HG02970 (cell line): Measurements from ENCODE around the gene SMIM10L2A.
"Not testable (repeated sequence)": the region's sequence is repeated elsewhere in the genome, so short reads cannot be mapped to it uniquely, and the experiment has no call there.

Experiments
- ATAC-seq: cut with Tn5 transposase; IDR thresholded peaks from one replicate; pipeline ENCODE4 v1.9.1; 2021; ENCODE audit warnings: mild to moderate bottlenecking, moderate library complexity, moderate number of reproducible peaks; ENCODE audit not compliant: unreplicated experiment, low FRiP score

Gene SMIM10L2A

DNA sequence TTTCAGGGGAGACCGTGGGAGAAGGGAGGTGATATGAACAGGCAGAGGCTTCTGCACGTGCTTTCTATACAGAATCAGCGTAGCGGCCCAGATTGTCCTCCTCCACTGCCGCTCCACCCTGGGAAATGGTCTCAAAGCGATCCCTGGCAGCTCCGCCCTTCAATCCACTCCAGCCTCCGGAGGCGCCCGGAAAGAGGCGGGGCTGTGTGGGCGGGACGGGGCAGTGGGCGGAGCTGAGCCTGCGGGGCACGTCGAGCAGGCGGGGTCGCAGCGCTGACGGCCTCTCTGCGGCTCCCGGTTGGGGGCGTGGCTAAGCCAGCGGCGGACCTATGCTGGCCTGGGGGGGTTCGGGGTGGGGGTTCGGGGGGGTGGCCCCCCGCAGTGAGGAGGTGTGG lies 210 bp upstream of the SMIM10L2A start:
- ATAC-seq, result peak; percentile 74

DNA sequence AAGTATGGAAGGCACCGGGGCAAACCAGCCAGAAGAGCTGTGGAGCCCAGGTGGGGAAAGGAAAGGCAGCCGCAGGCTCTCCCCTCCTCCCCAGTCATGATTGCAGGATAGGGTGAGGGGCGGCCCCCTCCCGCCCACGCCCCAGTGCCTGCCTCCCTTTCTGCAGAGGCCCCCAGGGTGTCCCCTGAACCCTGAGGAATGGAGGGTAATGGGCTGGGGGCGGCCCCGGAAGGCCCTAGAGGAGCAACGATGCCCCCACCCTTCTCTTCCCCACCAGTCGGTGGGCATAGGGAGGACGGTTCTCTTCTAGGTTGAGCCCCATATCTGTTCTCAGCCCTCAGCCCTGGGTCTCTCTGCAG lies 1.0 kb downstream of the SMIM10L2A start:
- ATAC-seq, result not testable (repeated sequence)

DNA sequence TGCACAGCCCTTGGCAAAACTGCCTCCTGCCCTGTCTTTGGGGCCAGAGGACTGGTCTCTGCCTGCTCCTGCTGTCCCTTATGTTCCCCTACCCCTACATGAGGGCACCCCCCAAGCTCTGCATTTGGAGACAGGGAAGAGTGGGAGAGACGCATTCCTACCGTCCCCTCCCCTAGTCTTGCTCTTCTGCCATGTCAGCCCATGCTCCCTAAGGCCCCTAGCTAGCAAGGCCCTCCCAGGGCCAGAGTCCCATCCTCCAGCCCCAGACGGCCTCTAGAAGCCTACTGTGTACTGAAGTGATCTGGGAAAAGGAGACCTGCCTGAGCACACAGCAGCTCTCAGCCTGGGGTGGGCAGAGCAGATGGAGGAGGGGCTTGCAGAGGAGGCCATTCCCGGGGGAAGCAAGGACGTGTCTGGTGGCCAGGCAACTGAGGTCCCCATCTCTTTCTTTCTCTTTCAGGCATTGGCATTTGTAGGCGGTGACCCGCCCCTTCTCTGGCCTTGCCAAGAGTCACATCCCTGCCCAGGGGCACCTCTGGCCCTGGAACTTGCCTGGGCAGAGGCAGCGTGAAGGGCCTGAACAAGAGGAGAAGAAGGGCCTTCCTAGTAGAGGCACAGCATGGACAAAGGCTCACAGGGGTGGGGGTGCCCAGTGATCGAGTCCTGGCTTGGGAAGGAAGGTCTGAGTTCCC lies 1.6 kb downstream of the SMIM10L2A start:
- ATAC-seq, result not testable (repeated sequence)

DNA sequence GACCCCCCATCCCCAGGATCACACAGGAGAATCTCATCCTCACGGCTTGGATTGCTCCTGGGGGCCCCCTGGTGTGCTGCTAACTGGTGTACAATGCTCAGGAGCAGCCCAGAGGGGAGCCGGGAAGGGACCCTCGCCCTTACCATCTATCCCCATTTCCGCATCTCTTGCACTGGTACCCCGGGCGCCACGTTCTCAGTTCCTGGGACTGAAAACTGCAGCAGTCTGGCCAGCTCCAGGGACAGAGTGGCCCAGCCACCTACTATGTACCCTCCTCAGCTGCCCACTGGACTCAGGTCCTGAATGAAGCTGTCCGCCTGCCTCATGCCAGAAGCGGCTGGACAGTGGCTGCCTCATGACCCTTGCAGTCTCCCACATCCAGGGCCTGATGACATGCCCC lies 2.7 kb downstream of the SMIM10L2A start:
- no peak for ATAC-seq

DNA sequence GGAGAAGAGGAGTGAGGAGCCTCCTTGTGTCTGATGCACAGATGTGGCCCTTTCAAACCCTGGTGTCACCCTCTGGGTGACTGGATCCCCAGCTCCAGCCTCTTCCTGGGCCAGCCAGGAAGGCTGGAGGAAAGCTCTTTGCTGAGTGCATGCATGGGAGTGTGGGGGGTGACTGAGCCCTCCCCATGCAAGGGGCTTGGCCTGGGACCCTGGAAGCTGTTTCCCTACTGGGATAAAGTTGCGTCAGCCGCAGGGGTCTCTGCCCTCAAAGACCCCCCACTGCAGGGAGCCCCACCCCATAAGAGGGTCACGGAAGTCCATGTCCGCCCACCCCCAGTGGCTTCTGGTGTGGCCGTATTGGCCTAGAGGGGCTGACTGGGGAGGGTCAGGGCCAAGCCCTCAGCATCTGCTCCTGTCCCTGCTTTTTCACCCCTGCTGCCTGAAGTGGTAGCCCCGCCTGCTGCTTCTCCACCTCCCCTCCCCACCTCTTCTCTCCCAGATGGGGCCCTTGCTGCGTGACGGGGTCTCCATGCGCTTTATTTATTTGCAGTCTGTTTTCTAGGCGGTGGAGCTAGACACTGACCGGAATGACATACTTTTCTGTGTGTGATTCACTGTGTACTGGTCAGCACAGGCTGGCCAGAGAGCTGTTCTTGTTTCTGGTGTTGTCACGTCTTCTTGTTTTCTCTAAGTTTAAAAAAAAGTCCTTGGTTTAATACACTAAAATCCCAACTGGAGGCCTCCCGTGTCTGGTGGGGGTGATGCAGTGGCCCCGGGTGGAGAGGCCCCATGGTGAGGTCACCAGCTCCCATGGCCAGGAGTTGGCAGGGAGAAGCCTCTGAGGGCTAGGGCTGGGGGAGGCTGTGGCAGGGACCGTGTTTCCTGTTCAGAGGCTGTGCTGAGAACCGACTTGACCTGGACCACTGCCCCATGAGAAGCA lies 3.6 kb downstream of the SMIM10L2A start:
- no peak for ATAC-seq

DNA sequence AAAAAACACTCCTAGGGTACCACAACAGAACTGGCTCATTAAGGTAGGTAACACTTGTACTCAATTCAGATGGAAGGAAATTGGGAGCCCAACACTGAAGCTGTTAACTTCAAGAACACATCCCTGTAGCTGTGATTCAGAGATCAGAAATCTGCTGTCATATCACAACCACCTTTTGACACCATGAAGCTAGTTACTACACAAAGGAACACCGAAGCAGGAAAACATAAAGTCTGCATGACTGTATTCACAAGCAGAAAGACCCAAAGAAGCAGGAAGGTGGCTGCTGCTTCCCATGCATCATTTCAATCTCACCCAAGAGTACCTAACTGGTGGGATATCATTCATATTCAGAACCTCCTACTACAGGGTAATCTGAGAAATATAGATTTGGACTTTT lies 7.7 kb downstream of the SMIM10L2A start:
- no peak for ATAC-seq

DNA sequence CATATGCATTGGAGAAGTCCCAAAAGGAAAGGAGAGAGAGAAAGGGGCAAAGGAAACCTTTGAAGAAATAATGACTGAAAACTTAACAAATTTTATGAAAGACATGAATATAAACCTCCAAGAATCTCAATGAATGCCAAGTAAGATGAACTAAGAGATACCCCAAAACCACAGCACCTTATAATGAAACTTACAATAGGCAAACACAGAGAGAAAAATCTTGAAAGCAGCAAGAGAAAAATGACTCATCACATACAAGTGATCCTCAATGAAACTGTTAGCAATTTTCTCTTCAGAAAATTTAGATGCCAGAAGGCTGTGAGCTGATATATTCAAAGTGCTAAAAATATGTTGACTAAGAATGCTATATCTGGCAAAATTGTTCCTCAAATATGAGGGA lies 10.1 kb downstream of the SMIM10L2A start:
- ATAC-seq, result no peak

DNA sequence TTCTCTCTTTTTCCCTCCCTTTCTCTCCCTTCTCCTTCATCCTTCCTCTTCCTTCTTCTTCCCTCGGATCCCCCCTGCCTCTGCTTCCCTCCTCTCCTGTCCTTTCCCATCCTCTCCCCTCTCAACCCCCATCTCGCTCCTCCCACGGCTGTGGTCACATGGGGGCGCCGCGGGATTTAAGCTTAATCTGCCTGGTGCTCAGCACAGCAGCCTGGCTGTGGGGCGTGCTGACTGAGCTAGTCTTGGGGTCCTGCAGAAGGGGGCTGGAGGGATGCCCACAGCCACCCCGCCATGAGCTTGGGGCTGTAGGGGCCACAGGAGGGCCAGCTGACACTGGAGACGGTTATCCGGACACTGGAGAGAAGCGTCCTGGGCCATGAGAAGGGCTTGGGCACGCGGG lies 10.7 kb downstream of the SMIM10L2A start:
- ATAC-seq, result no peak

DNA sequence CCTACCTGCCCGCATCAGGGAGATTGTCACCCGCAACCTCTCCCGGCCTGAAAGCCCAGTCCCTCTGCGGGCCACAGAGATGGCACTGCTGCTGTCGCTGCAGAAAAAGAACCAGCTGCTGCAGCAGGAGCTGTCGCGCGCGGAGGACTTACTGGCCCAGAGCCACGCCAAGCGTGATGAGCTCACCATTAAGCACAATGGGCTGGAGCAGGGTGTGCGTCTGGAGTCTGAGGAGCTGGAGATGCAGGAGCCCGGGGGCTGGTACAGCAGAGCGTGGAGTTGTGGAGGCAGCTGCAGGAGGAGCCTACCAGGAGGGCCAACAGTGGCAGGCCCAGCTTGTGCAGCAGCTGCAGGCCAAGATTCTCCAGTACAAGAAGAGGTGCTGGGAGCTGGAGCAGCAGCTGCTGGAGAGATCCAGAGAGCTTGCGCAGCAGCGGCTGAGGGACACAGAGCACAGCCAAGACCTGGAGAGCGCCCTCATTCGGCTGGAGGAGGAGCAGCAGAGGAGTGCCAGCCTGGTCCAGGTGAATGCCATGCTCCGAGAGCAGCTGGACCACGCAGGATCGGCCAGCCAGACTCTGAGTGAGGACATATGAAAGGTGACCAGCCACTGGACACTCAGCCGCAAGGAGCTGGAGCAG lies 11.3 kb downstream of the SMIM10L2A start:
- no peak for ATAC-seq

DNA sequence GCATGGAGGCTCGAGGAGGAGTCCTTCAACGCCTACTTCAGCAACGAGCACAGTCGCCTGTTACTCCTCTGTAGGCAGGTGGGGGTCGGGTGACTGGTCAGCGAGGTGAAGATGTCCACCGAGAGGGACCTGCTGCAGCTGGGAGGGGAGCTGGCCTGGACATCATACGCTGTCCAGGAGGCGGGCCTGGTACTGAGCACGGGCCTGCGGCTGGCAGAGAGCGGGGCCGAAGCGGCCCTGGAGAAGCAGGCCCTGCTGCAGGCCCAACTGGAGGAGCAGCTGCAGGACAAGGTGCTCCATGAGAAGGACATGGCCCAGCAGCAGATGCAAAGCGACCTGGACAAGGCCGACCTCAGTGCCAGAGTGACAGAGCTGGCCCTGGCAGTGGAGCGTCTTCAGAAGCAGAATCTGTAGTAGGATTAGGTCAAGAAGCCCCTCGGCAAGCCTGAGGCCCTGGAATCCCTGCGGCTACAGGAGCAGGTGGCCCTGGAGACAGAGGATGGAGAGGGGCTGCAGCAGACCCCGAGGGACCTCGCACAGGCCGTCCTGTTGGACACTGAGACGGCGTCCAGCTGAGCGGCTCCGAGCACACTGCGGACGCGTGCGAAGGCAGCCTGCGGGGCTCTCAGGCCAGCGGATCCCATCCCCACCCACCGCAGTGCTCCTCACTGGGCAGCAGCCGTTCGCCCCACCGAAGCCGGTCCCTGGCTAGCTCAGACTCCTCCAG lies 11.9 kb downstream of the SMIM10L2A start:
- no peak for ATAC-seq

DNA sequence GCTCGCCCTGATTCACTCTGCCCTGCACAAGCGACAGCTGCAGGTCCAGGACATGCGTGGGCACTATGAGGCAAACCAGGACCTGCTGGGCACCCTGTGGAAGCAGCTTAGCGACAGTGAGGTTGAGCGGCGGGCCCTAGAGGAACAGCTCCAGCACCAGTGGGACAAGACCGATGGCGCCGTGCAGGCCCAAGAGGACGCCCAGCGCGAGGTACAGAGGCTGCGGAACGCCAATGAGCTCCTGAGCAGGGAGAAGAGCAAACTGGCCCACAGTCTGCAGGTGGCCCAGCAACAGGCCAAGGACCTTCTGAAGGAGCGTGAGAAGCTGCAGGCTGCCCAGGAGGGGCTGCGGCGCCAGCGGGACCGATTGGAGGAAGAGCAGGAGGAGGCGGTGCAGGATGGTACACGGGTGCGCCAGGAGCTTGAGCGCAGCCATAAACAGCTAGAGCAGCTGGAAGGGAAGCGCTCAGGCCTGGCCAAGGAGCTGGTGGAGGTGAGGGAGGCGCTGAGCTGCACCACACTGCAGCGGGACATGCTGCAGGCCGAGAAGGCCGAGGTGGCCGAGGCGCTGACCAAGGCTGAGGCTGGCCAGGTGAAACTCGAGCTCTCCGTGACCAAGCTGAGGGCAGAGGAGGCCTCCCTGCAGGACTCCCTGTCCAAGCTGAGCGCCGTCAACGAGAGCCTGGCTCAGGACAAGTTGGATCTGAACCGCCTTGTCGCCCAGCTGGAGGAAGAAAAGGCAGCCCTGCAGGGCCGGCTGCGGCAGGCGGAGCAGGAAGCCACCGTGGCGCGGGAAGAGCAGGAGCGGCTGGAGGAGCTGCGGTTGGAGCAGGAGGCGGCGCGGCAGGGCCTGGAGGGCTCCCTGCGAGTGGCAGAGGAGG lies 12.8 kb downstream of the SMIM10L2A start:
- ATAC-seq, result no peak

DNA sequence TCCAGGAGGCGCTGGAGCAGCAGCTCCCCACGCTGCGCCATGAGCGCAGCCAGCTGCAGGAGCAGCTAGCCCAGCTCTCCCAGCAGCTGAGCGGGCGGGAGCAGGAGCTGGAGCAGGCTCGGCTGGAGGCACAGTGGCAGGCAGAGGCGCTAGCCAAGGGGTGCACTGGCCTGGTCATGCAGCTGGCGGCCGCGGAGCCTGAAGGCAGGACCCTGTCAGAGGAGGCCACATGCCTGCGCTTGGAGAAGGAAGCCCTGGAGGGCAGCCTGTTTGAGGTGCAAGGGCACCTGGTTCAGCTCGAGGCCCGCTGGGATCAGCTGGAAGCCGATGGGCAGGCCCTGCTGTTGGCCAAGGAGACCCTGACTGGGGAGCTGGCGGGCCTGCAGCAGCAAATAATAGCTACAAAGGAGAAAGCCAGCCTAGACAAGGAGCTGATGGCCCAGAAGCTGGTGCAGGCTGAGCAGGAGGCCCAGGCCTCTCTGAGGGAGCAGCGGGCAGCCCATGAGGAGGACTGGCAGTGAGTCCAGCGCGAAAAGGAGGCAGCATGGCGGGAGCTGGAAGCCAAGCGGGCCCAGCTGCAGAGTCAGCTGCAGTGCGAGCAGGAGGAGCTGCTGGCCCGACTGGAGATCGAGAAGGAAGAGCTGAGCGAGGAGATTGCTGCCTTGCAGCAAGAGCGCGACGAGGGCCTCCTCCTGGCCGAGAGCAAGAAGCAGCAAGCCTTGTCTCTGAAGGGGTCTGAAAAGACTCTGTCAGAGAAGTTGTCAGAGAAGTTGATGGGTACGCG lies 13.6 kb downstream of the SMIM10L2A start:
- ATAC-seq, result no peak

DNA sequence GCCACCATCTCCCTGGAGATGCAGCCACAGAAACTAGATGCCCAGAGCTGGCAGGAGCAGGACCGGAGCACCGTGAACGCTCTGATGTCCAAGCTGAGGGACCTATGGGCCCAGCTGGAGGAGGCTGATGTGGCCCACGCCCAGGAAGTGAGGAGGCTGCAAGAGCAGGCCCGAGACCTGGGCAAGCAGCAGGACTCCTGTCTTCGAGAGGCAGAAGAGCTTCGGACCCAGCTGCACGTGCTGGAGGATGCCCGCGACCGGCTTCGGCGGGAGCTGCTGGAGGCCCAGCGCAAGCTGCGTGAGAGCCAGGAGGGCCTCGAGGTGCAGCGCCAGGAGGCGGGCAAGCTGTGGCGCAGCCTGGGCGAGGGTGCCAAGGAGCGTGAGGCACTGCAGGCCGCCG lies 14.2 kb downstream of the SMIM10L2A start:
- ATAC-seq, result no peak

DNA sequence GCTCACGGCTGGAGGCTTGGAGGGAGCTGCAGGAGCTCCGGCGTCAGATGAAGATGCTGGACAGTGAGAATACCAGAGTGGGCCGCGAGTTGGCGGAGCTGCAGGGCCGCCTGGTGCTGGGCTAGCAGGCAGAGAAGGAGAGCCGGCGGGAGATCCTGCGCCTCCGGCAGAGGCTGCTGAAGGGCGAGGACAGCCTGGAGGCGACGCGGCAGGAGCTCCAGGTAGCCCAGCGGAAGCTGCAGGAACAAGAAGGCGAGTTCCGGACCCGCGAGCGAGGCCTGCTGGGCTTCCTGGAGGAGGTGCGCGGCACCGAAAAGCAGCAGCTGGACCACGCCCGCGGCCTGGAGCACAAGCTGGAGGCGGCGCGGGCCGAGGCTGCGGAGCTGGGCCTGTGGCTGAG lies 14.7 kb downstream of the SMIM10L2A start:
- no peak for ATAC-seq

DNA sequence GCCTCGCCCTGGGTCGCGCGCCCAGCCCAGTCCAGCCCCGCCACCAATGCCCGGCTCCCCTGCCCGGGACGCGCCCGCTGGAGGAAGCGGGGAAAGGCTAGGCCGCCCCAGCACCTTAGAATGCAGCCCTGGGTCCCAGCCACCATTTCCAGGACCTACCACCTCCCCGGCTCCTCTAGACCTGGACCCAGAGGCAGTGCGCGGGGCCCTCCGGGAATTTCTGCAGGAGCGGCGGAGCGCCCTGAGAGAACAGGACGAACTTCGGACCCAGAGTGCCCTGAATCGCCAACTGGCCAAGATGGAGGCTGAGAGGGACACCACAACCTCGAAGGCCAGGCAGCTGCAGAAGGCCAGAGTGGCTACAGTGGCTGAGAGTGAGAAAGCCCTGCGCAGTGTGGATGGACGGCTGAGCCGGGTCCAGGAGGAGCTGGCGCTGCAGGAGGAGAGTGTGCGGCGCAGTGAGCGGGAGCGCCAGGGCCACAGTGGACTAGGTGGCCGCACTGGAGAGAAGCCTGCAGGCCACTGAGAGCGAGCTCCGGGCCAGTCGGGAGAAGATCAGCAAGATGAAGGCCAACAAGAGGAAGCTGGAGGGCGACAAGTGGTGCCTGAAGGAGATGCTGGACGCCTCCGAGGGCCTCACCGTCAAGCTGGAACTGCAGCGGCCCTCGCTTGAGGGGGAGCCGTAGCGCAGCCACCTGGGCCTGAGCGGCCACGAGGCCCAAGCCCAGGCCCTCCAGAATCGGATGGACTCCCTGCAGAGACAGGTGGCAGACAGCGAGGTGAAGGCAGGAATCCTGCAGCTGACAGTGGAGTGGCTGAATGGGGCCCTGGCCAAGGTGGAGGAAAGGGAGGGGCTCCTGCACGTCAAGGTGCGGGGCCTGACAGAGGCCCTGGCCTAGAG lies 15.5 kb downstream of the SMIM10L2A start:
- no peak for ATAC-seq

DNA sequence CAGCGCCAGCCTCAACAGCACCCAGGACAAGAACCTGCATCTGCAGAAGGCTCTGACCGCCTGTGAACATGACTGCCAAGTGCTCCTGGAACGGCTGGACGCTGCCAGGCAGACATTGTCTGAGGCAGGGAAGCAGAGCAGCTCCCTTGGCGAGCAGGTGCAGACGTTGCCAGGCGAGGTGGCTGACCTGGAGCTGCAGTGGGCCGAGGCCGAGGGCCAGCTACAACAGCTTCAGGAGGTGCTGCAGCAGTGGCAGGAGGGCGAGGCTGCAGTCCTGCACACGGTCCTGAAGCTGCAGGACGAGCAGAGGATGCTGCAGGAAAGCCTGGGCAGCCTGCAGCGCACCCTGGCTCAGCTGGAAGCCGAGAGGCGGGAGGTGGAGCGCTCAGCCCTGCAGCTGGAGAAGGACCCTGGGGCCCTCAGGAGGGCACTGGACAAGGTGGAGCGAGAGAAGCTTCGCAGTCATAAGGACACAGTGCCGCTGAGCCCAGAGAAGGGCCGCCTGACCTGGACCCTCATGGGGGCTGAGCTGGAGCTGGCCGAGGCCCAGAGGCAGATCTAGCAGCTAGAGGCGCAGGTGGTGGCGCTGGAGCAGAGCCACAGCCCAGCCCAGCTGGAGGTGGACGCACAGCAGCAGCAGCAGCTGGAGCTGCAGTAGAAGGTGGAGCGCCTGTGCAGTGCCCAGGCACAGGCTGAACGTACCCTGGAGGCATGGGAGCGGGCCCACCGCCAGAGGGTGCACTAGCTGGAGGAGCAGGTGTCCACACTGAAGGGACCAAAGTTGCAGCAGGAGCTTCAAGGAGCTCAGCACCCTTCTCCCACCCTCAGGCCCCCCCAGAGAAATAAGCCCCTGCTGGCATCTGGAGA lies 16.4 kb downstream of the SMIM10L2A start:
- no peak for ATAC-seq

DNA sequence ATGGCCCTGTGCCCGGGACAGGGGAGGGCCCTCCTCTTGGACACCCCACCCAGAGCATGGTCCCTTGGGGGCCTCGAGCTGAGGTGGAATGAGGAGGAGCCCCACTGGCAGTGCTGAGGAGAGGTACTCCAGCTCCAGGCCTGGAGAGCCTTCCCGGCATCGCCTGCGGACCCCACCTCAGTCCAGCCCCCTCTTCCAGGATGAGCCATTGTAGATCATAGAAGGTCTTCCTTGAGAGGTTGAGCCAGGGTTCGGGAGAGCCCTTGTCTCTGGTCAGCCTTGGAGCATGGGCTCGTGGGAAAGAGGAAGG lies 16.9 kb downstream of the SMIM10L2A start:
- no peak for ATAC-seq
